ENCODE measurements around the gene TMEM63A. TPM values are rescaled to one million over a fixed set of nuclear protein-coding genes. Genes with fewer than 3 reads are reported as not detected.
A peak's percentile ranks its signal among the peaks of the same experiment; 100 is the strongest.

TMEM63A gene
- total RNA-seq, 1 experiment from 2014 or later = 31.4 TPM

DNA sequence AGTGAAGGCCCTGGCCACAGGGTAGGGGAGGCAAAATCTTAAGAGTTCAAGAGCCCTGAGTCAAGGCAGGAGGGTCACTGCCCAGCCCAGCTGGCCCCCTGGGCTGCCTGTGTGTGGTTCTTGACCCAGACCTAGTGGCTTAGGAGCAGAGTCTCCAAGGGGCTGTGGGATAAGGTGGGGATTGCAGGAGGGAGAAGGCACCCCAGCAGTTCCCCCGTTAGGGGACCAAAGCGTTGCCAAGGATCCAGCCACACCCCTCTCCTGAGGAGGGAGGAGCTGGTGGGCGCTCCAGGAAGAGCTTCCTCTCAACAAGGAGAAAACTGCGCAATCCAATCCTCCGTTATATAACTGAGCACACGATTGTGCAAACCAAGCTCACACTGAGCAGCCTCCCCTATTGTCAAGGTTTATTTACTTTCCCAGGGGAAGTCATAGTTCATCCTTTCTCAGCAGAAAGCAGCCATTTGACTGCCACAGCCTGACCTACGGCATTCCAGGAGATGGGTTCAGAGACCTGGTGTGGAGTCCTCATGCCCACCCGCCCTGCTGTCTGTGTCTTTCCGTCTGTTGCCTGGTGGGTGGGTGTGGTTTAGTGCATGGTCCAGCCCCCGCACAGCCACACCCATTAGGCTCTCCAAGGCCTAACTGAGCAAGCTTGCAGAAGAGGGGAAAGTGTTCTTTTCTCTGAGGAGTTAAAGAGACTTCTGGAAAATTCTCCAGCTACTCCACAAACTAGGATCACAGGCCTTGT is 68.8 kb downstream of the TMEM63A start:
- TF ChIP-seq POLR2AphosphoS5 (IDR thresholded peaks at IDR 0.05; ENCODE audit: low read depth, low read length) = no peak
- TF ChIP-seq, protein P1, sequence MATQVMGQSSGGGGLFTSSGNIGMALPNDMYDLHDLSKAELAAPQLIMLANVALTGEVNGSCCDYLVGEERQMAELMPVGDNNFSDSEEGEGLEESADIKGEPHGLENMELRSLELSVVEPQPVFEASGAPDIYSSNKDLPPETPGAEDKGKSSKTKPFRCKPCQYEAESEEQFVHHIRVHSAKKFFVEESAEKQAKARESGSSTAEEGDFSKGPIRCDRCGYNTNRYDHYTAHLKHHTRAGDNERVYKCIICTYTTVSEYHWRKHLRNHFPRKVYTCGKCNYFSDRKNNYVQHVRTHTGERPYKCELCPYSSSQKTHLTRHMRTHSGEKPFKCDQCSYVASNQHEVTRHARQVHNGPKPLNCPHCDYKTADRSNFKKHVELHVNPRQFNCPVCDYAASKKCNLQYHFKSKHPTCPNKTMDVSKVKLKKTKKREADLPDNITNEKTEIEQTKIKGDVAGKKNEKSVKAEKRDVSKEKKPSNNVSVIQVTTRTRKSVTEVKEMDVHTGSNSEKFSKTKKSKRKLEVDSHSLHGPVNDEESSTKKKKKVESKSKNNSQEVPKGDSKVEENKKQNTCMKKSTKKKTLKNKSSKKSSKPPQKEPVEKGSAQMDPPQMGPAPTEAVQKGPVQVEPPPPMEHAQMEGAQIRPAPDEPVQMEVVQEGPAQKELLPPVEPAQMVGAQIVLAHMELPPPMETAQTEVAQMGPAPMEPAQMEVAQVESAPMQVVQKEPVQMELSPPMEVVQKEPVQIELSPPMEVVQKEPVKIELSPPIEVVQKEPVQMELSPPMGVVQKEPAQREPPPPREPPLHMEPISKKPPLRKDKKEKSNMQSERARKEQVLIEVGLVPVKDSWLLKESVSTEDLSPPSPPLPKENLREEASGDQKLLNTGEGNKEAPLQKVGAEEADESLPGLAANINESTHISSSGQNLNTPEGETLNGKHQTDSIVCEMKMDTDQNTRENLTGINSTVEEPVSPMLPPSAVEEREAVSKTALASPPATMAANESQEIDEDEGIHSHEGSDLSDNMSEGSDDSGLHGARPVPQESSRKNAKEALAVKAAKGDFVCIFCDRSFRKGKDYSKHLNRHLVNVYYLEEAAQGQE (IDR thresholded peaks at IDR 0.05; ENCODE audit: insufficient read depth in 1 of 2, low read depth in 2 of 2, low read length in 1 of 2) = no peak
- Histone ChIP-seq H3K27ac (ENCODE audit: low read length) (peak overlapping the region; percentile 51), H3K9me3 (ENCODE audit: control insufficient read depth, insufficient read depth, low read depth, low read length) (no peaks in the 10 kb centered on the region), H3K27me3 (ENCODE audit: control insufficient read depth, insufficient read depth, low read length) (no peaks in the 10 kb centered on the region), H3K4me3 (ENCODE audit: low read depth in 2 of 2, low read length in 2 of 2) (no peak overlapping the region), H3K4me1 (ENCODE audit: control insufficient read depth, insufficient read depth, low read length) (peaks cover 56% of the 10 kb centered on the region), H3K36me3 (ENCODE audit: control insufficient read depth, insufficient read depth, low read length) (no peaks in the 10 kb centered on the region)
- CTCF ChIA-PET = no interaction called here
- BruUV-seq (replicated peaks) = no TSS peak
- intact Hi-C loops (cut with micrococcal nuclease; ENCODE audit: unreplicated experiment) (no loop called here), in situ Hi-C loops (cut with HindIII; ENCODE audit: low pct_unique_long_range_greater_than_20kb, low sequenced_read_pairs) (no loop called here)
- DNase-seq (ENCODE audit: low read depth, low spot score) = no peak
- POLR2A ChIA-PET = interaction anchor here (0.5 to 0.6 kb wide), 2 partner anchors 25 to 202 kb away, joined by 4 to 14 read pairs; no protein-coding TSS in a partner anchor
- ATAC-seq = no peak

DNA sequence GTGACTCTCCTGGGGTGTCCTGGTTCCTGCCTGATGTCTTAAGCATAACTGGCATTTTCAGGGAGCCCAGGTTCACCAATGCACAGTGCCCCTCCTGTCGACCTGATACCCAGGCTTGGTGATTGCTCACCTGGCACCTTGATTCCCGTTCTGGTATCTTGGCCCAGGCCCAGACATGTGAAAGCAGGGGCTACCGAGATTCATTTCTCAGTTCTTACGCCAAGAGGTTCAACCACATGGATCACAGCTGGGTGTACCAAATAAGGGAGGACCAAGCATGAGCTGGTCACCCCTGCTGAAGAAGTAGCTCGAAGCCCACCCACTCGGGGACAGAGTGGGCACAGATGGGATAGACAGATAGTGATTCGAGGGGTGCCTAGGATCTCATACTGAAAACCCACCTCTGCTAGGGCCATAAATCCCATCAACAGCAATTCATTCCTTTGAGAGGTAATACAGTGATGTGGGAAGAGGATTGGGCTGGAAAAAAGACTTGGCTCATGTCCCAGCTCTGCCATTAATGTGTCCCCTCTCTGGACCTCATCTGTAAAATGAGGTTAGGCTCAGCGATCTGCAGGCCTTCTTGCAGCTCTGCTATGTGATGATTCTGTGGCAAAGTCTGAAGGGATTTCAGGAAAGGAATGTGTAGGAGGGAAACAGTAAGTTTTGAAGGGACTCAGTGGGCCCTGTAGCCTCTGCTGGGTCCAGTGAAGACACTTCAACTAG is 69.5 kb downstream of the TMEM63A start:
- Histone ChIP-seq H3K27me3 (ENCODE audit: control insufficient read depth, insufficient read depth, low read length) (no peaks in the 10 kb centered on the region), H3K27ac (ENCODE audit: low read length) (peak overlapping the region; percentile 51), H3K4me3 (ENCODE audit: low read depth in 2 of 2, low read length in 2 of 2) (no peak overlapping the region), H3K9me3 (ENCODE audit: control insufficient read depth, insufficient read depth, low read depth, low read length) (no peaks in the 10 kb centered on the region), H3K36me3 (ENCODE audit: control insufficient read depth, insufficient read depth, low read length) (no peaks in the 10 kb centered on the region), H3K4me1 (ENCODE audit: control insufficient read depth, insufficient read depth, low read length) (peaks cover 49% of the 10 kb centered on the region)
- BruUV-seq (replicated peaks) = no TSS peak
- POLR2A ChIA-PET = interaction anchor here (0.5 kb wide), 1 partner anchor 201 kb away, joined by 4 read pairs; no protein-coding TSS in a partner anchor
- TF ChIP-seq, protein P1 (IDR thresholded peaks at IDR 0.05; ENCODE audit: insufficient read depth in 1 of 2, low read depth in 2 of 2, low read length in 1 of 2) = no peak
- TF ChIP-seq CTCF (IDR thresholded peaks at IDR 0.05) (no peak), SIN3A (IDR thresholded peaks at IDR 0.05; ENCODE audit: borderline replicate concordance, insufficient read depth, low read depth, low read length) (no peak), POLR2AphosphoS5 (IDR thresholded peaks at IDR 0.05; ENCODE audit: low read depth, low read length) (no peak), TCF7L2 (IDR thresholded peaks at IDR 0.05; ENCODE audit: low read depth, low read length) (no peak)
- in situ Hi-C loops (cut with HindIII; ENCODE audit: low pct_unique_long_range_greater_than_20kb, low sequenced_read_pairs) = no loop called here
- DNase-seq (ENCODE audit: low read depth, low spot score) (no peak), ATAC-seq (no peak)
- CTCF ChIA-PET = interaction anchor here (0.6 kb wide), 2 partner anchors 50 to 487 kb away, joined by 6 to 10 read pairs; no protein-coding TSS in a partner anchor
- intact Hi-C loops (cut with micrococcal nuclease; ENCODE audit: unreplicated experiment) = no loop called here

All from Panc1 (cell line).